Stimulated activated naive CD4-positive, alpha-beta T cell (primary cell): ENCODE data around the gene ZNF775.

Source experiments
- DNase-seq, 6 experiments: peaks; one replicate each; lab custom pipeline; 2025; lab: John Stamatoyannopoulos, UW

The ZNF775 gene

GRCh38 chr7:150346922-150347321 is 32.2 kb upstream of the ZNF775 start:
- no peak for DNase-seq

DNA sequence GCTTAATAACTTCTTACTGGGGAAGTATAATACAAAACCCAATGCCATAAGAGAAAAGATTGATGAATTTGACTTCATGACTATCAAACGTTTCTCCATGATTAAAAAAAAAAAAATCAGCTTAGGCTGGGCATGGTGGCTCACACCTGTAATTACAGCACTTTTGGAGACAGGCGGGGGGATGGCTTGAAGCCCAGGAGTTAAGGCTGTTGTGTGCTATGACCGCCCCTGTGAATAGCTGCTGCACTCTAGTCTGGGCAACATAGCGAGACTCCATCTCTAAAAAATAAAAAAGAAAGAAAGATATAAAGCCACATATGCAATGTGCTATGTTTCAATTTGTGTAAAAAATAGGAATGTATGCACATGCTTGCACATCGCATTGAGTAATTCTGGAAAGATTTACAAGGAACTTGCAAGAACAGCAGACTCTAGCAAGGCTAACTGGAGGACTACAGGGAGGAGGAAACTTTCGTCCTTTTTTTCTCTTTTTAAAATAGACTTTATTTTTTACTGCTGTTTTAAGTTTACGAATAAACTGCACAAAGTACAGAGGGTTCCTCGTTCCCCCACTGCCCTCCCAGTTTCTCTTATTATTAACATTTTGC is 27.4 kb upstream of the ZNF775 start:
- DNase-seq: no peak

GRCh38 chr7:150355666-150356059 is 23.5 kb upstream of the ZNF775 start:
- DNase-seq: no peak

DNA sequence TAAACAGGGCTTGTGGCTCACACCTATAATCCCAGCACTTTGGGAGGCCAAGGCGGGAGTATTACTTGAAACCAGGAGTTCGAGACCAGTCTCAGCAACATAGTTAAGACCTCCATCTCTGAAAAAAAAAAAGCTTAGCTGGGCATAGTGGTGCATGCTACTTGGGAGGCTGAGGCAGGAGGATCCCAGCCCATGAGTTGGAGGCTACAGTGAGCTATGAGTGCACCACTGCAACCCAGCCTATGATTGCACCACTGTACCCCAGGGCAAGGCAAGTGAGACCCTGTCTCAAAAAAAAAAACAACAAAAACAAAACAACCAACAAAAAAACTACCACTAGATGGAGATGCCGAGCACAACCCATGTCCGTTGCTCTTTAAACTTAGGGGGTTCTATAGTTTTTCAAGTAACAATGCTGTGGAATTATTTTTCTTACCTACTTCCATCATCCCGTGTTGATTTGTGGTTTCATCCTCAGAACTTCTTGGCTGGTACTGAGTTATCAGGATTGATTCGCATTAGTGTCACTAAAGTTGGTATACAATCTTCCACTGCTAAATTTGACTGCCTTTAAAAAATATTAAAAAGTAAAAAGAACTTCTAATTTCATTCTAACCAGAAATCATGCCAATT is 22.7 kb upstream of the ZNF775 start:
- DNase-seq: peak in 3 of 6 experiments; percentile 10 to 59 (median 57)

DNA sequence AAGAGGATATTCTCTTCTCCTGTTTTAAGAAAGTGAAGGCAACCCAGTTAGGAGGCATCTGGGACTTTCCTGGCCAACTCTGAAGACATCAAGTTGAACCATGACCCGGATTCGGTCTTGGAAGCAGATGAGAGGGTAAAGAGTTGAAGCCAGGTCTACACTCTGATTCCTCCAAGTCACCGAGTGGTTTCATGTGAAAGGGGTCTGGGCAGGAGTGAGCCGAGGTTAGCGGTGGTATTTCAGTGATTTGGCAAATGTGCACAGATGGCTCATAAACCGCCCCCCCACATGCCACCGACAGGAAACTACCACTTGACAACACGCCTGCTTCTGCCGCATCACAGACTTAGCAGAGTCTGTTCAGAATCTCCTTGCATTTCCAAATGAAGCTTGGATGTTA is 21.9 kb upstream of the ZNF775 start:
- DNase-seq: peak; percentile 53 to 77 (median 64)

DNA sequence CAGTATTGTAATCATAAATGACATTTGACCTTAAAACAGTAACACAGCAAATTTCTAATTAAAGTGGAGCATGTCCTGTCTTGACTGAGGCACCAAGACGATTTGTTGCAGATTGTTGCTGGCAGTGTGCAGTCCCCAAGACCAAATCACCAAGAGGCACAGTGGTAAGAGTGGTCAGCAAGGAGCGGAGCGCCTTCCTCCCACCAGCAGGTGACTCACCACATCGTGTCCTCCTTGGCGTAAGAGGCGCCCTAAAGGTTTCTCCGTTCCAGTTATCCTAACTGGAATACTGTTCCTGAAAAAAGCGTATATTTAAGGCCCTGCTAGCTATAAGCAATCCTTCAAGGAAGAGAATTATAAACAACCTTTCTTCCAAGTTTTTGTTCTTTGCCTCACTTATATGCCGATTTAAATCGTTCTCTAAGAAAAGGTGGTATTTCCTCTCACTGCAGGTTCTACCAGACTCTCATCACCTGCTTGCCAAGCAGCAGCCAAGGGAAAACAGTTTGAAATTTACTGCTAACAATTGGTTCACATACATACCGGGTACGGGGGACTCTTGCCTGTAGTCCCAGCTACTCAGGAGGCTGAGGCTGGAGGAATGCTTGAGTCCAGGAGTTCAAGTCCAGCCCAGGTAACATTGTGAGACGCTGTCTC is 21.2 kb upstream of the ZNF775 start:
- no peak for DNase-seq

DNA sequence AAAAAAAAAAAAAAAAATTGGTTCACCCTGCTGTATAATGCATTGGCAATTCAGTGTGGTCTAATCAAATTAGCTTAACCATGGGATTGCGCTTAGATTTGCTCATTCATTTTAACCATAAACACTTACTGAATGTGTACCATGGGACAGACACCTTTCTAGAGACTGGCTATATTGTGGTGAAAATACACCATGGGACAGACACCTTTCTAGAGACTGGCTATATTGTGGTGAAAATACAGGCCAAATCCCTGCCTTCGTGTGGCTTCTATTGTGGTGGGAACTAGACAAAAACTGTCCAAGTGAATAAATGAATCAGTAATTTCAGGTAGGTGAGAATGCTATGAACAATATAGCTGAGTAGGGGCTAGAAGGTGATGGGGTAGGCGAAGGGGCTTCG is 20.7 kb upstream of the ZNF775 start:
- no peak for DNase-seq

GRCh38 chr7:150358988-150359621 is 20.0 kb upstream of the ZNF775 start:
- DNase-seq: no peak

- no peak for DNase-seq
These were observed 19.3 kb upstream of the ZNF775 start for GRCh38 chr7:150359622-150360362.

DNA sequence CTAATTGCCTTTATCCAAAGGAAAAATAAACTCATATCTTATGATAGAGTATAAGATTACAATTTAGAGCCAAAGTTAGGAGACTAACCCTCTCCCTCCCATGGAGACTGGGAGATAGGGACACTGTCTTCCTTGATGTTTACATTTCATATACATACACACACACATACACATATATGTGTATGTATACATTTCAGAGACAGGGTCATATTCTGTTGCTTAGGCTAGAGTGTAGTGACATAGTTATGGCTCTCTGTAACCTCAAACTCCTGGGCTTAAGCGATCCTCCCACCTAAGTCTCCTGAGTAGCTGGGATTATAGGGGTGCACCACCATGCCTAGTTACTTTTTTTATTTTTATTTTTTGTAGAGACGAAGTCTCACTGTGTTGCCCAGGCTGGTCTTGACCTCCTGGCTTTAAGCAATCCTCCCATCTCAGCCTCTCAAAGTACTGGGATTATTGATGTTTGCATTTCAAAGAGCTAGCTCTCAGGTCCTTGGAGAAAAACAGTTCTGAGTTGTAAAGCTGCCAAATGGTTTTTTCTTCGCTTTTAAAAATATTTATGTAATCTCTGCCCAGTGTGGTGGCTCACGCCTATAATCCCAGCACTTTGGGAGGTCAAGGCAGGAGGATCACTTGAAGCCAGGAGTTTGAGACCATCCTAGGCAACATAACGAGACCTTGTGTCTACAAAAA is 18.6 kb upstream of the ZNF775 start:
- no peak for DNase-seq

DNA sequence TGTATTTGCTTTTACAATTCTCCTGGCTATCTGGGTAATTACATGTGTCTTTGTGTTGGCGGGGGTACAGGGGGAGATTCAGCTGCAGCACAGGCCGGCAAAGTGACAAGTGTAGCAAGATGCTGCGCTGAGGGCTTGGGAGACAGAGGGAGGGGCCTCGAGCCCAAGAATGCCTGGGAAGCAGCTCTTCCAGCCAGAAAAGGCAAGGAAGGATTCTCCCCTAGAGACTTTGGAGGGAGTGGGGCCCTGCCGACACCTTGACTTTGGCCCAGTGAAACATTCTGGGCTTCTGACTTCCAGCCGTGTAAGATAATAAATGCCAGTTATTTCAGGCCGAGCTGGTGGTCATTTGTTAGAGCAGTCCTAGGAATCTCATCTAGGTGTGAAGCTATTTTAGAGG is 17.7 kb upstream of the ZNF775 start:
- no peak for DNase-seq

DNA sequence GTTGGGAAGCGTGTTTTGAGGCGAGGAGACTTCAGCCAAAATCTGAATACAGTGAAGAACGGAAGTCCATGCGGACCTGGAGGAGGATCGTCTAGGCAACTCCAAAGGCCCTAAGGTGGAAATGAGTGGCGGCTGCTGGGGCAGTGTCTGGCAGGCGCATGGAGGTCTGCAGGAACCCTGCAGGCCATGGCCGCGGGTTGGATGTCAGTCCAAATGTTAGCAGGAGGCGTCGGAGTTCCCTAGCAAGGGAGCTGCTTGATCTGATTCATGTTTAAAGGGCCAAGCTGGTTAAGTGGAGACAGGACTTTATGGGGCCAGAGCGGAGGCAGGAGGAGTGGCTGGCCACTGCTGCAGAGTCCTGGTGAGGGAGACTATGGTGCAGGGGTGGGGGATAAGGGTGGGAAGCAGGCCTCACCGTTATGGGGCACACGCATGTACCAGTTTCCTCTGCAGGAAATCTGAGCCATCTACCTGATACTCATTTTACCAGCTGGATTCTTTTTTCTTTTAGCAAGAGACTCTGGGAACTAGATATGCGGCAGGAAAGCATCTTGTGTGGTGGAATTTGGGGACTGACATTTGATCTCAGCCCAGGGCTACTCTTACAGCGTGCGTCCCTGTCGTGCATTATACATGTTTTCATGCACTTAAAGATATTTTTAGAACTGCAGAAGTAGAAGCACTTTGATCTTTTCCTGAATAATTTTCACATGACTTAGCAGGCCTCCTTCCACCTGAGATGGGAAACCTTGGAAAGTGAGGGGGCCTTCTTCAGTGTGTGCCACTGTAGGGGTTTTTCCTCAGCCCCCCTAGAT is 17.1 kb upstream of the ZNF775 start:
- no peak for DNase-seq

GRCh38 chr7:150363370-150363769 is 15.8 kb upstream of the ZNF775 start:
- DNase-seq: no peak

DNA sequence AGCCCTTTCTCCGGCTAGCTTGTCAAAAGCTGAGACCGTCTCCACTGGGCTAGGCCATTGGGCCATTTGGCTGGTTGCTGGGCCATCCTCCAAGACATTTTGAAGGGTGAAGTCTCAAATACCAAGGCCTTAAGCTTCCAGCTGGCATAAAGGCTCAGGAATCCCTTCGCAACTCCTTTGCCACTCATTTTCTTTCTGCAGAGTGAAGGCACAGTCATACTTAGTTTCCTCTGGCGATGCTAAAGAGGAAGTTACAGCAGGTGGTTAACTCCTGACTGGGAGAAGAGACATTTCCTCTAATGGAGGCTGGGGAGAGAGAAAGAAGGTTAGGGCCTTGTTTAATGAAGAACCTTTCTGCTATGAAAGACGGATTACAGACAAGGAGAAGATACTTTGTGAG is 15.3 kb upstream of the ZNF775 start:
- no peak for DNase-seq

DNA sequence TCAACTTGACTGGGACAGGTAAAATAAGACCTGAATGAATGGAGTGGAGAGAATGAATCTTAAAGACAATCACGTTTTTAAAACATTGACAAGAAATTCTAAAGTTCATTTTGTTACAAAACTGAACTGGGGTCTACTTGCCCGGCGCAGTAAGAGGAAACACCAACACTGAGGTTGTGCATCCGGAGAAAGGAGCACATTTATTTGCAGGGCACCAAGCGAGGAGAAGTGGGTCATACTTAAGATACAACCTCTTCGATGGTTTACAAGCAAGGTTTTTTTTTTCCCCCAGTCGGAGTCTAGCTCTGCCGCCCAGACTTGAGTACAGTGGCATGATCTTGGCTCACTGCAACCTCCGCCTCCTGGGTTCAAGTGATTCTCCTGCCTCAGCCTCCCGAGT is 13.9 kb upstream of the ZNF775 start:
- DNase-seq: no peak

GRCh38 chr7:150365673-150366398 is 13.3 kb upstream of the ZNF775 start:
- DNase-seq: peak in 1 of 6 experiments; percentile 8

DNA sequence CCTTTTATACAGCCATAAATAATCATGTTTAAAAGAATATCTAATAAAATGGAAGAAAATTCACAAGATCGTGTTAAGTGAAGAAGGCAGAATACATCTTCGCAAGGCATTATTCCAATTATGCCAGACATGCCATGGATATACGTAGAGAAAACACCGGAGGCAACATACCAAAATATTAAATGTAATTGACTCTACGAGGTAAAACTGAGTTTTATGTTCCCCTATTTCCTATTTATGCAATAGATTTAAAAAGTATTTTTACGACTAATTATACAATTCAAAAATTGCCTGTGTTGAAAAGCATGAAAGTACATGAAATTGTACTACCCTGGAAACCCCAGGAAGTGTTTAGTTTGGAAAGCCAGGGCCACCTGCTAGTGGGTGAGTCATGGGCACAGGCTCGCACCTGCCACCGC is 11.4 kb upstream of the ZNF775 start:
- DNase-seq: no peak

- peak; percentile 66 to 86 (median 70) for DNase-seq
These were observed 10.8 kb upstream of the ZNF775 start, which contains the start of gene REPIN1 for GRCh38 chr7:150368096-150368883. REPIN1 (plus strand) TSS chr7:150368822; CDS start chr7:150369712, 890 bp downstream.
